GM18511 (cell line): ENCODE results near the gene NDE1.

Source experiments
- ATAC-seq: cut with Tn5 transposase; IDR thresholded peaks from one replicate; pipeline ENCODE4 v1.9.1; 2021; ENCODE audit warnings: mild to moderate bottlenecking, moderate library complexity; ENCODE audit not compliant: unreplicated experiment

Gene NDE1

GRCh38 chr16:15764112-15764511, 114.1 kb downstream of the NDE1 start:
- no peak for ATAC-seq

GRCh38 chr16:15765116-15765515, 115.1 kb downstream of the NDE1 start:
- no peak for ATAC-seq

GRCh38 chr16:15765880-15766279, 115.8 kb downstream of the NDE1 start:
- peak; percentile 85 for ATAC-seq

GRCh38 chr16:15766918-15767317, 116.9 kb downstream of the NDE1 start:
- ATAC-seq: no peak

GRCh38 chr16:15768201-15768600, 118.2 kb downstream of the NDE1 start:
- no peak for ATAC-seq

GRCh38 chr16:15769239-15769638, 119.2 kb downstream of the NDE1 start:
- ATAC-seq: no peak

GRCh38 chr16:15770107-15770506, 120.1 kb downstream of the NDE1 start:
- no peak for ATAC-seq

GRCh38 chr16:15770512-15770911, 120.5 kb downstream of the NDE1 start:
- ATAC-seq: no peak

GRCh38 chr16:15771694-15772093, 121.6 kb downstream of the NDE1 start:
- no peak for ATAC-seq

- ATAC-seq: no peak
These were observed 122.7 kb downstream of the NDE1 start for GRCh38 chr16:15772579-15773293.

- ATAC-seq: no peak
These were observed 123.9 kb downstream of the NDE1 start for GRCh38 chr16:15773968-15774367.

GRCh38 chr16:15775209-15775608, 125.2 kb downstream of the NDE1 start:
- no peak for ATAC-seq

- ATAC-seq: no peak
These were observed 125.7 kb downstream of the NDE1 start for GRCh38 chr16:15775663-15776304.
